HG02885 (cell line): ENCODE measurements around the gene CRELD1.

Experiments used
- ATAC-seq: cut with Tn5 transposase; IDR thresholded peaks from one replicate; pipeline ENCODE4 v1.9.1; 2021; ENCODE audit warnings: mild to moderate bottlenecking; ENCODE audit not compliant: unreplicated experiment, poor library complexity

Gene CRELD1

DNA sequence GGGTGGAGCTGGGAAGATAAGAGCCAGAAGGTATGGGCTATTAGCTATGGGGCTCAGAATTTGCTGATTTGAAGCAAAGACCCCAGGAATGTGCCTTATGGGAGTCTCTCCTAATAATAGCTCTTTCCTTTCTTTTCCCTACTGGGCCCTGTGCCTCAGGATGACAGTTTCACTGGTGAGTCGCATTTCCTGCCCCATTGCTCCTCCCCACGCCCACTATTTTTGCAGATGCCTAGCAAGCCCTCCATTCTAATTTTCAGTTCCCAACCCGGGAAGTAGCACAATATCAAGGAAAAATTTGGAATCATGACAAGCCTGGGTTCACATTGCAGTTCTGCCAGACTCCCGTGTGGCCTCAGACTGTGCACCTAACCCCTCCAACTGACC is 30.4 kb upstream of the CRELD1 start:
- ATAC-seq: no peak

DNA sequence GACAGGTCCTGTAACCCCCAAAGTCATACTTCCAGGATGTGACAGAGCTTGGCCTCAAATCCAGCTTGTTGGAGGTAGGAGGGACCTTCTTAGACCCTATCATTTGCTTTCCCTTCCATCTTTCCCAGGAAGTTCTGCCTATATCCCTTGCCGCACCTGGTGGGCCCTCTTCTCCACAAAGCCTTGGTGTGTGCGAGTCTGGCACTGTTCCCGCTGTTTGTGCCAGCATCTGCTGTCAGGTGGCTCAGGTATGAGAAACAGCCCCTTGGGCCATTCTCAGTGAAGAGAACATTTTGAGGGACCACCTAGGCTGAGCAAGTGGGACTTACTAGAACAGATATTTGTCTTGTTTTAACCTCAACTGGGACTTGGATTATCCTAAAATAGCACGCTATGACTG is 29.7 kb upstream of the CRELD1 start:
- no peak for ATAC-seq

DNA sequence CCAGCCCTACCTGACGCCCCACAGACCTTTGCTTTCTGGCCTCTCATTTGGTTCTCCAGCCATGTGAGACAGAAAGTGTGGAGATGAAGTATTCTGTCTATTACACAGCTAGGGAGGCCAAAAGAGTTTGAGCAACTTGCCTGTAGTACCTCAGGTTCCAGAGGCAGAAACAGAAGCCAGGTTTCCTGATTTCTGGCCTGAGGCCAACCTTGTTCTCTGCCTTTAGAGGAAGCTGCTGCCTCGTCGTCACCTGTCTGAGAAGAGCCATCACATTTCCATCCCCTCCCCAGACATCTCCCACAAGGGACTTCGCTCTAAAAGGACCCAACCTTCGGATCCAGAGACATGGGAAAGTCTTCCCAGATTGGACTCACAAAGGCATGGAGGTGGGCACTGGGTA is 27.2 kb upstream of the CRELD1 start:
- ATAC-seq: no peak

DNA sequence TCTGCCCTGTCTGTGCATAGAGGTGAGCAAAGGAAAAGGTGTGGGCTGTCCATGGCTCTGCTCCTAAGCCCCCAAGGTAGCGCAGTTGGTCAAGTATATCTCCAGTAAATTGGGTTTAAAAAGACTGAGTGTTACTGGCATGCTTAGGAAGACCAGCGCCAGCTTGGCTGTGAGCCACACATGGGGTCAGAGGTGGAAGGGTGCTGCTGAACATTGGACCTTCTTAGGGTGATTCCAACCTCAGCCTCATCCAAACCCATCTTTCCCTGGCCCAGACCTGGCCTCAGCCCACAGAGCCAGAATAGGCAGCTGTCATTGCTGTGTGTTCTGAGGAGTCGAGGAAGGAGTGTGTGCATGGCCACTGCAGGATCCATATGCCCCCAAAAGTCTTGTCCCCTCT is 25.3 kb upstream of the CRELD1 start:
- no peak for ATAC-seq

DNA sequence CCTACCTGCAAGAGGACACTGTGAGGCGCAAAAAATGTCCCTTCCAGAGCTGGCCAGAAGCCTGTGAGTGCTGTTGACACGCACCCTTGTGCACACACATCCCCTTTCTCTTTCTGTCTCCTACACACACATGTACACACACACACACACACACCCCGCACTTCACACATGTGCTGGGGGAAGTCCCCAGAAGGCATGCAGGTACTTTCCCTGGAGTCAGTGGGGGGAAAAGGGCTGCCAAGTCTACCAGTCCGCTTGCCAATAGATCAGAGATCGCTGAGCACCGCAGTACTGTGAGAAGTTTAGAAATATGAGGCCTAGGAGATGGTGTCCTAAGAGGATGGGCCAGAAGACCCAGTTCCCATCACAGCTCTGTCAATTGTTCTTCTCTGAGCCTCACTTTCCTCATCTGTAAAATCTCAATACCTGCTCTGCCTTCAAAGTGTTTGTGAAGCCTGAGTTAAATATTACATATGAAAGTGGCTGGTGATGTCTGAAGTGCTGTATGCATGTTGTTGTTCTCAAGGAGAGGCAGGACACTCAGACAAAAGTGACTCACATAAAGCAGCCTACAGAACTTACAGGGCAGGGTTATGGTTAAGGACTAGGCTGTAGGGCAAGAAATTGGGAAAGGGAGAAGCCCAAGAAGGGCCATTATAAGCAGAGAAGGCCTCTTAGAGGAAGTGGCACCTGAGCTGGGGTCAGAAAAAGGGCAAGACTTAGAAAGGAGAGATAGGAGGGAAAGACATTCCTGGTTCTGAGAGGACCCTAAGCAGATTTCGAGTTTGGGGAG is 24.2 kb upstream of the CRELD1 start:
- ATAC-seq: no peak

DNA sequence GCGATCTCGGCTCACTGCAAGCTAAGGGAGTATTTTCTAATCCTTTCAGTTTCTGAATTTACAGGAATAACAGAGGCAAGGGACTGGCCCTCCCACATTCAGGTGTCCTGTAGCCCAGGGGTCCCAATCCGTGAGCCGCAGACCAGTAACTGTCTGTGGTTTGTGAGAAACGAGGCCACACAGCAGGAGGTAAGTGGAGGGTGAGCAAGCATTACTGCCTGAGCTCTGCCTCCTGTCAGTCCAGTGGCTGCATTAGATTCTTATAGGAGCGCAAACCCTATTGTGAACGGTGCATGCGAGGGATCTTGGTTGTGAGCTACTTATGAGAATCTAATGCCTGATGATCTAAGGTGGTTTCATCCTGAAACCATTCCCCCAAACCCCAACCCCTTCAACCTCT is 21.8 kb upstream of the CRELD1 start:
- ATAC-seq: no peak

DNA sequence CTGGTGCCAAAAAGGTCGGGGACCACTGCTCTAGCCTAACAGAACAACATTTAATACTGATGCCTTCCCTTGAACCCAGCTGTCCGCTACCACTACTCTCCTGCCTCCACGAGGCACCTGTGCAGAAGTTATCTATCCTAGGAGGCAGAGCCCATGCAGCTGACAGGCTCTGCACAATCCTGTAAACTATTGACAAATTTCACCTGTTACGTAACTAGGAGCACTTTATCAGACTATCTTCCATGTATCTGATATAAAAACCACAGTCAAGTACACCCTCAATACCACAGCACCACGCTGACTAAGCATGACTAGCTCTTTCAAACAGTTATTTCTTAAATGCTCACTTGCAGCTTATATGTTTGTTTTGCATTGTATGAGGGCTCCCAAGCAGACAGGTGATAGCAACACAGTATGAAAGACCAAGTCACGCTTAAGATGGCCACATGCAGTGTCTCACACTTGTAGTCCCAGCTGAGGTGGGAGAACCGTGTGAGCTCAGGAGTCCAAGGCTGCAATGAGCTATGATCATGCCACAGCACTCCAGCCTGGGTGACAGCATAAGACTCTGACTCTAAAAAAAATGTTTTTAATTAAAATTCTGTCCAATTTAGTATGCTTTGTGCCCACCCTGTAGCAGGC is 21.2 kb upstream of the CRELD1 start:
- ATAC-seq: no peak

DNA sequence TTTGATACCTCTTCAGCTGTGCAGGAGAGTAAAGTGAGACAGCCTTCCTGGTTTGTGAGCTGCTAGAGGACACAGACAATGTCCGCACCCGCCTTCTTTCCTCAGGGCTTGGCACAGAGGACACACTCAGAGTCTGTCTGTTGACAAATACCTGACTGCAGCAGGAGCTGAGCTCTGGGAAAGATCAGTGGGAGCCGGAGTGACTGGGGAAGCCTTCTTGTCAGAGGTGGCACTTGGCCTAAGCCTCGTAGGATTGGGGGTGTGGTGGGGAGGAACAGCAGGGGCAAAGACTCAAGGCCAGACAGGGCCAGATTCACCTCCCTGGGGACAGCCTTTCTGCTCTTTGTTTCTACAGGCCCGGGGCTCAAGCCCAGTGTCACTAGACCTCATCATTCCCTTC is 20.0 kb upstream of the CRELD1 start:
- no peak for ATAC-seq

DNA sequence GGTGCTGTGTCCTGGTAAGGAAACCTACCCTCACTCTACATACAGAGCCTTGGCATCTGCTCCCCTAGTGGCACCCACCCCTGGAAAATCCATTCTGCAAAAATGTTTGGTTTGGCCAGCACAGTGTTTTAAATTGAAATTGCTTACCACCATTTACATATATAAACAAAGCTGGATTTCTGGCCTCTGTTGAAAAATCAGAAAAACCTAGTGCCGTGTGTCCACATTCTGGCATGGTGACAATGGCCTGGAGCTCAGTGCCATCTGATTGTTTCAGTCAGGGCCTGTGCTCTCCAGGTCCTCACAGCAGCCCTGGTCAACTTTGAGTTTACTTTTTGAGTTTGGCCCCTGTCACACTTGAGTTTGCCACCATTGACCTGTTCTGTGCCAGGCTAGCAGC is 19.6 kb upstream of the CRELD1 start:
- no peak for ATAC-seq

DNA sequence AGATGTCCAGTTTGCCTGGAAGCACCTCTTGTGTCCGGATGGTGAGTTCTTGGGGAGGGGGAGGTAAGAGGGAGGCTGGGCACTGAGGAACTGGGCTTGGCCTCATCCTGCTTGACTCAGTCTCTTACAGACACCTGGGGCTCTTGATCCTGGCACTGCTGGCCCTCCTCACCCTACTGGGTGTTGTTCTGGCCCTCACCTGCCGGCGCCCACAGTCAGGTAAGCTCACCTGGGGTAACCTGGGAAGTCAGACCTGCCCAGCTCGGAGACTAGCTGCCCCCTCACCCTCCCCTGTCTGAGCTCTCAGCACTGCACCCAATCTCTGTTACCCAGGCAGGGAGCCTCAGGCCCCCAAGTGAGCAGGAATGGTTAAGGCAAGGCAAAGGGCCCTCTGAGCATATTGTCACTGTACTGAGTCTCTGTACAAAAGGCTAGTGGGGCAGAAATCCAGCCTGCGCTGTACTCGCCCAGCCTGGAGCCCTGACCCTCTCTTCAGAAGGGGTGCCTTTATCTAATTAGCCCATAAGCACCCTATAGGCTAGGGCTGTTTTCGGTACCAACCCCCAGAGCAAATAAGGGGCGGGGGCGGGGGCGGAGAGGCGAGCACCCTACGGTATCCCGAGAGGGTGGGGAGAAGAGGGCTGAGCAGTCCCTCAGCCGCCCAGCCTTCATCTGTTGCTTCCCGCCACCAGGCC is 18.9 kb upstream of the CRELD1 start:
- no peak for ATAC-seq

DNA sequence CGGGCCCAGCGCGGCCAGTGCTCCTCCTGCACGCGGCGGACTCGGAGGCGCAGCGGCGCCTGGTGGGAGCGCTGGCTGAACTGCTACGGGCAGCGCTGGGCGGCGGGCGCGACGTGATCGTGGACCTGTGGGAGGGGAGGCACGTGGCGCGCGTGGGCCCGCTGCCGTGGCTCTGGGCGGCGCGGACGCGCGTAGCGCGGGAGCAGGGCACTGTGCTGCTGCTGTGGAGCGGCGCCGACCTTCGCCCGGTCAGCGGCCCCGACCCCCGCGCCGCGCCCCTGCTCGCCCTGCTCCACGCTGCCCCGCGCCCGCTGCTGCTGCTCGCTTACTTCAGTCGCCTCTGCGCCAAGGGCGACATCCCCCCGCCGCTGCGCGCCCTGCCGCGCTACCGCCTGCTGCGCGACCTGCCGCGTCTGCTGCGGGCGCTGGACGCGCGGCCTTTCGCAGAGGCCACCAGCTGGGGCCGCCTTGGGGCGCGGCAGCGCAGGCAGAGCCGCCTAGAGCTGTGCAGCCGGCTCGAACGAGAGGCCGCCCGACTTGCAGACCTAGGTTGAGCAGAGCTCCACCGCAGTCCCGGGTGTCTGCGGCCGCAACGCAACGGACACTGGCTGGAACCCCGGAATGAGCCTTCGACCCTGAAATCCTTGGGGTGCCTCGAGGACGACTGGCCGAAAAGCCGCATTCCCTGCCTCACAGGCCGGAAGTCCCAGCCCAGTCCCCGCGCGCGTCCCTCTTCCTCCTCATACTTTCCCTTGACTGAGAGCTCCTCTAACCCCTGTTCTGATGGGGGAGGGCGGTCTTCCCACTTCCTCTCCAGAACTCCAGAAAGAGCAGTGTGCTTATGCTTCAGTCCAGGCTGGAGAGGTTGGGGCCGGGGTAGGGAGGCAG is 18.1 kb upstream of the CRELD1 start:
- peak; percentile 53 for ATAC-seq

DNA sequence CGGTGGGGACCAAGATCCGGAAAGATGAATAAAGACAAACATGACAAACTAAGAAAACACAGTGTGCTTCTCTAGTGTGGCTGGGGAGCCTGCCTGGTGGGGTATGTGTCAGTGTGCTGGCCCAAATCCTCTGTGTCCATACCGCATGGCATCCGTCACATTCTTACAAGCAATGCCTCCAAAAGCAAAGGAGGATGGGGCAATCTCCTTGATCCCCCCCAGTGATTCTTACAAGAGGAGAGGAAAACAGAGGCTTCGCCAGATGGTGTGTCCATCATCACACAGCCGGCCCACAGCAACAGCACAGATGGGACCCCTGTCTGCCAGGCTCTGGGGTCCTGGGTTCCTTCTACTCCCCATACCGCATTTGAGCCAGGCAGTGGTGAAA is 17.3 kb upstream of the CRELD1 start:
- no peak for ATAC-seq

DNA sequence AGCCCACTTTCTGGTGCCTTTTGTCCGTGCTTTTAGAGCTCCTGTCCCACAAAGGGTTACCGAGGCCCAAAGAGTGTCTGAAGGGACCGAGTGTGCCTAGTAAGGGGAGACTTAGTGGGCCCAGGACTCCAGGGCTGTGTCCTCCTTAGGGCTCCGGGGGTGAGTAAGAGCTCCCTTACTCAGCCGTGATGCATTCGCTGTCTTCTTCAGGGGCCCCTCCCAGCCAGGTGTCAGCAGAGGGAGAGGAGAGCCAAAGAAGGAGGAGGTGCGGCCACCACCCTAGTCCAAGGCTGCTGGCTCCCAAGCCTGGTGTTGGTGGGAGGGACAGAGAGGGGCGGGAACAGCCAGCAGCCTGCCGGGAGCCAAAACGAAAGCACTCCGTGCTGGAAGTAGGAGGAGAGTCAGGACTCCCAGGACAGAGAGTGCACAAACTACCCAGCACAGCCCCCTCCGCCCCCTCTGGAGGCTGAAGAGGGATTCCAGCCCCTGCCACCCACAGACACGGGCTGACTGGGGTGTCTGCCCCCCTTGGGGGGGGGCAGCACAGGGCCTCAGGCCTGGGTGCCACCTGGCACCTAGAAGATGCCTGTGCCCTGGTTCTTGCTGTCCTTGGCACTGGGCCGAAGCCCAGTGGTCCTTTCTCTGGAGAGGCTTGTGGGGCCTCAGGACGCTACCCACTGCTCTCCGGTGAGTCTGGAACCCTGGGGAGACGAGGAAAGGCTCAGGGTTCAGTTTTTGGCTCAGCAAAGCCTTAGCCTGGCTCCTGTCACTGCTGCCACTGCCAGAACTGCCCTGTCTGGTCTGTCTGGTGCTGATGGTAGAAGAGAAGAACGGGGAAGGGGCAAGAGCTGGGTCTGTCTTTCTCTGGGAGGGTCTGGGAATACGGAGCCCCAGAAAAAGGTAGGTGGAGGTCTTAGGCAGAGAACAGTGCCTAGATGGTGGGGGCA is 16.6 kb upstream of the CRELD1 start, which contains the start of gene IL17RC:
IL17RC (plus strand) TSS at position 365 of the 947 bp plus-strand sequence; CDS start at position 583, 218 bp downstream.
- ATAC-seq: no peak

DNA sequence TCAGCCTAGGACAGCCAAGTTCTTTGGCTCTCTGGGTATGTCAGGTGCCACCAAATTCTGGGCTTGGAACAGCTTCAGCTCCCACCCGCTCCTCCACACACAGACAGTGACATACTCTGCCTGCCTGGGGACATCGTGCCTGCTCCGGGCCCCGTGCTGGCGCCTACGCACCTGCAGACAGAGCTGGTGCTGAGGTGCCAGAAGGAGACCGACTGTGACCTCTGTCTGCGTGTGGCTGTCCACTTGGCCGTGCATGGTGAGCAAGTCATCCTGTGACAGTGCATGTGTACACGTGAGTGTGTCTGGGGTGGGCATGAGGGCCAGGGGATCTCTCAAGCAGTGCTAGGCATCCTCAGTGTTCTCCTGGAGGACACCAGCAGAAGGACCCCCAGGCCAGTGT is 15.8 kb upstream of the CRELD1 start:
- no peak for ATAC-seq

DNA sequence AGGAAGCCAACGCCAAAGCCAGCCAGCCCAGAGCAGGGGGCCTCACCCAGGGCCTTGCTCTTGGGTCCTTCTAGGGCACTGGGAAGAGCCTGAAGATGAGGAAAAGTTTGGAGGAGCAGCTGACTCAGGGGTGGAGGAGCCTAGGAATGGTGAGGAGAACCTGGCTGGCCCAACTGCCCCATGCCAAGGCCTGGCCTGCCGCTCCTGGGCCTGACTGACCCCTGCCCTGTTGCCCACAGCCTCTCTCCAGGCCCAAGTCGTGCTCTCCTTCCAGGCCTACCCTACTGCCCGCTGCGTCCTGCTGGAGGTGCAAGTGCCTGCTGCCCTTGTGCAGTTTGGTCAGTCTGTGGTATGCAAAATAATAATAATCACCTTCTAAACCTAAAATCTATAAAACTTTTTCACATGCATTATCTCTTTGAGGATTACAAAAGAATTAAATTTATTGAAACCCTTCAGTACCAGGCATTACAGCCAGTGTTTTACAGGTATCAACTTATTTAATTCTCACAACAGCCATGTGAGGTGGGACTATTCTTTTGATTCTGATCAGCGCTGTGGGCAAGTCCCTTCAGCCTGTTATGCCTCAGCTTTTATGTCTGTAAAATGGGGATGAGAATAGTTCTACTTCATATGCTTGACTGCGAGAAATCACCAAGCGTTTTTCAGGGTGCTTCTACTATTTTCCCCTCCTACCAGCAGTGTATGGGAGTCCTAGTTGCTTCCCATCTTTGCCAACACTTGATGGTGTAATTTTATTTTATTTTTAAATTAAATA is 15.2 kb upstream of the CRELD1 start:
- no peak for ATAC-seq

DNA sequence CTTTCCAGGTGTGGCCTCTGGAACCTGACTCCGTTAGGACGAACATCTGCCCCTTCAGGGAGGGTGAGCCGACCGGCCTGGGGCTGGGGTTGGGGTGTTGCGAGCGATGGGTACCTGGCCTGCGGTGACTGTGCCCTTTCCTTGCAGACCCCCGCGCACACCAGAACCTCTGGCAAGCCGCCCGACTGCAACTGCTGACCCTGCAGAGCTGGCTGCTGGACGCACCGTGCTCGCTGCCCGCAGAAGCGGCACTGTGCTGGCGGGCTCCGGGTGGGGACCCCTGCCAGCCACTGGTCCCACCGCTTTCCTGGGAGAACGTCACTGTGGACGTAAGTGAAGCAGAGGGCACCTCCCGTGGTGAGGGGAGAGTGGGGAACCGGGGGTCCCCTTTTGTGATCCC is 5.5 kb upstream of the CRELD1 start:
- ATAC-seq: no peak

DNA sequence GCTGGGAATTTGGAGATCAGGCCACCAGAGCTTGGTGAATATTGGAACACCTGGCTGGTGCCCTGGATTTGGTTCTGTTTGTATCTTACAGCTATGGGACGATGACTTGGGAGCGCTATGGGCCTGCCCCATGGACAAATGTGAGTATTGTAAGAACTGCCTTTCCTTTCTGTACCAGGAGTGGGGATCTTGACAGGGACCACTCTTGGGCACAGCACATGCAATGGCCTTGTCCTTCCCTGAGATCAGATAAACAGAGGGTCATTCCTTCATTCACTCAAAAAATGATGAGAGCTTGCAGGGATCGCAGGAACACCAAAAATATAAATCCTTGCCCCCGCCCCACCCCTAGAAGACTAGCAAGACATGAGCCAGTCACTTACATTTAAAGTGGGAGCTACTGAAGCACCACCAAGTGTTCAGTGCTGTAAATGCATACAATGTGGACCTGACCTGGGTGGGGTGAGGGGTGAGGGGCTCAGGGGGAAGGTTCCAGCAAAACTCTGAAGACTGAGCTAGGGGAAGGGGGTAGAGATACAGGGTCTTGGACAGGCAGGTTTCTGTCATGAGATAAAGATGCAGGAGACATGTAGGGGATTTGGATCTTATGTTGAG is 2.7 kb upstream of the CRELD1 start:
- ATAC-seq: no peak

DNA sequence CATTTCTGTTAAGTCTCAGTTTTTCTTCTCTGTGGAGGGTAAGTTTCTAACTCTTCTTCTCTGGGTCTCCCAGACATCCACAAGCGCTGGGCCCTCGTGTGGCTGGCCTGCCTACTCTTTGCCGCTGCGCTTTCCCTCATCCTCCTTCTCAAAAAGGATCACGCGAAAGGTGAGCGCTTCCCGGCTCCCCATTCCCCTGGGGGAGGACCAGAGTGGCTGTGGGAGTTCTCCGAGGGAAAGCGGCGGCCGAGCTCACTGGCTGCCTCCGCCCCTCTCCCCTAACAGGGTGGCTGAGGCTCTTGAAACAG is 1.1 kb upstream of the CRELD1 start:
- no peak for ATAC-seq
